Endothelial cell of umbilical vein (primary cell): ENCODE measurements around the gene SPAG16.

ENCODE experiments used
- EZH2 ChIP-seq: IDR thresholded peaks from 2 replicates; pipeline ENCODE4 v1.6.1; 2012; ENCODE audit warnings: borderline replicate concordance, low read depth, mild to moderate bottlenecking, moderate library complexity, low read length, inconsistent platforms; ENCODE audit not compliant: severe bottlenecking
- TF ChIP-seq, protein P1 (sequence below), 2 donors: IDR thresholded peaks; 1 replicate in 1 of 2; 2 replicates in 1 of 2; pipeline ENCODE4 v1.5.1; 2011; ENCODE audit warnings: low read length in 2 of 2, mild to moderate bottlenecking in 2 of 2, moderate library complexity in 2 of 2, control low read depth in 1 of 2, inconsistent platforms in 1 of 2, low read depth in 1 of 2; ENCODE audit not compliant: insufficient read depth in 1 of 2; ENCODE audit errors: extremely low read depth in 1 of 2
- TF ChIP-seq, protein P2 (sequence below): IDR thresholded peaks from 2 replicates; pipeline ENCODE4 v1.6.1; 2011; ENCODE audit not compliant: insufficient read depth, insufficient read length

DNA sequence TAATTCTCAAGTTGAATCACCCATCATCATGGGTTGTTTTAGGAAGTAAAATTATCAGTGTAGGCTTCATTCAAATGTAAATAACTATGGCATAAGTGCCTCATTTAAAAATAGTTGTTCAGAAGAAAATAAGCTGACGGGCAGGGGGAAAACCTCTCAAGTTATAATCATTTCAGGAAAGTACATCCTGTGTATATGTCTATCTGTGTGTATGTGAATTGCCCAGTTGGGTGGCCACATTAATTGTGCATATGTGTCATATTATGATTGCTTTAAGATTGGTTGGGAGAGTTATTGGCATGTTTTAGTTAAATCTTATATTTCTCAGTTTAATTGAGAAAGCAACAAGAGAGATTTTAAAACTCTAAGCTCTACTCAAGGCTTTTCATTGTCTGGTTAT, 843.8 kb downstream of the SPAG16 start:
- TF ChIP-seq, protein P1, sequence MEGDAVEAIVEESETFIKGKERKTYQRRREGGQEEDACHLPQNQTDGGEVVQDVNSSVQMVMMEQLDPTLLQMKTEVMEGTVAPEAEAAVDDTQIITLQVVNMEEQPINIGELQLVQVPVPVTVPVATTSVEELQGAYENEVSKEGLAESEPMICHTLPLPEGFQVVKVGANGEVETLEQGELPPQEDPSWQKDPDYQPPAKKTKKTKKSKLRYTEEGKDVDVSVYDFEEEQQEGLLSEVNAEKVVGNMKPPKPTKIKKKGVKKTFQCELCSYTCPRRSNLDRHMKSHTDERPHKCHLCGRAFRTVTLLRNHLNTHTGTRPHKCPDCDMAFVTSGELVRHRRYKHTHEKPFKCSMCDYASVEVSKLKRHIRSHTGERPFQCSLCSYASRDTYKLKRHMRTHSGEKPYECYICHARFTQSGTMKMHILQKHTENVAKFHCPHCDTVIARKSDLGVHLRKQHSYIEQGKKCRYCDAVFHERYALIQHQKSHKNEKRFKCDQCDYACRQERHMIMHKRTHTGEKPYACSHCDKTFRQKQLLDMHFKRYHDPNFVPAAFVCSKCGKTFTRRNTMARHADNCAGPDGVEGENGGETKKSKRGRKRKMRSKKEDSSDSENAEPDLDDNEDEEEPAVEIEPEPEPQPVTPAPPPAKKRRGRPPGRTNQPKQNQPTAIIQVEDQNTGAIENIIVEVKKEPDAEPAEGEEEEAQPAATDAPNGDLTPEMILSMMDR (IDR thresholded peaks at IDR 0.05; ENCODE audit: extremely low read depth in 1 of 2, insufficient read depth in 1 of 2, low read depth in 1 of 2, low read length in 2 of 2): no peak
- TF ChIP-seq EZH2: no peak
- TF ChIP-seq, protein P2, sequence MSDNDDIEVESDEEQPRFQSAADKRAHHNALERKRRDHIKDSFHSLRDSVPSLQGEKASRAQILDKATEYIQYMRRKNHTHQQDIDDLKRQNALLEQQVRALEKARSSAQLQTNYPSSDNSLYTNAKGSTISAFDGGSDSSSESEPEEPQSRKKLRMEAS: no peak
